Stimulated activated CD8-positive, alpha-beta memory T cell treated with anti-CD3 and anti-CD28 coated beads, Interleukin-2, amount 100 ng/mL, for 1 hour (primary cell): ENCODE measurements around the gene CEP350.
A peak's percentile ranks its signal among the peaks of the same experiment; 100 is the strongest.
"Not testable (repeated sequence)": the region's sequence is repeated elsewhere in the genome, so short reads cannot be mapped to it uniquely, and the experiment has no call there.

Experiments used
- DNase-seq, 2 donors: peaks; one replicate each; pipeline ENCODE4 v3.0.0-alpha.2; 2020; ENCODE audit warnings: low read depth in 2 of 2

The CEP350 gene

GRCh38 chr1:179950651-179951050 is 4.0 kb upstream of the CEP350 start:
- DNase-seq, result no peak

DNA sequence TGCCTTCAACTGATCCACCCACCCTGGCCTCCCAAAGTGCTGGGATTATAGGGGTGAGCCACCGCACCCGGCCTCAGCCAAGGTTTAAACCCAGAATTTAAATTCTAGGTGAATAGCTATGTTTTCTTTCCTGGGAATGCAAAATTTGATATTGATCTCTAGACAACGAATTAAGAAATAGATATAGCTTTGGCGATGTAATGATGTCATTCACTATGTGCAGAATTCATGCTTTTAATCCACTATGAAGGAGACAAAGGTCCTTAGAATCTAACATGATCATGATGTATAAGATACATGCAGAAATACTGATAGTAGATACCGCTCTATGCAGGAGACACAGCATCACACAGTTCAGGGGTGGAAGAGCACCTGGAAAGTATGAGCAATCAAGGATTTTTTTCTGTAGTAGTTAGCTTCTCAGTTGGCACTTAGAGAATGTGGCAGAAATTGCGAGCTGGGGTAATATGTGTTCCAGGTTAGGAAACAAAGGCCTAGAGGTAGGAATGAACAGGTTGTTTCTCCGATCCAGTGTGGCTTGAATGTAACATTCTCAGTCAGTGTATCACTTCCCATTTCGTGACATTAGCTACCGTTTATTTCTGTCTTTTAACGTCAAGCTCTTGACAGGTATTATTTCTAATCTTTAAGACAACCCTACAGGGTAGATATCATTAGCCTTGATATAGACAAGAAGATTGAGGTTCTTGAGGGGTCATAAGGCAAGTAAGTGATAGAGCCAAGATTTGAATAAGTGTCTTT is 3.0 kb upstream of the CEP350 start:
- DNase-seq, result no peak

DNA sequence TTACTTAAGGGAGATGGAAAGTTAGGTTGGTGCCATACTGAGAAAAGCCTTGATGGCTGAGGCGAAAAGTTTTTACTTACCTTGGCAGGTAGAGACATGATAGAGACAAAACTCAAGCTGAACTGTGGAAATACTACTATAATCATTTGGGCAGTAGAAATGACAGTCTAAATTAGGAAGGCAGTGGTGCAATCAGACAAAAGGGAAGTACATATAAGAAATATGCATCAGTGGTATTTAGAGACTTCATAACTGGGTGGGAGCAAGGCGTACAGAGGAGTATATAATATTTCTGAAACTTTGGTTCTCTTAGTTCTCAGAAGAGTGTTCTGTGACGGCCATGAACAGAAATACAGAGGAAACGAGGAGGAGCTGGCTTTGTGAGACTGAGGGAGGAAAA is 2.4 kb upstream of the CEP350 start:
- no peak for DNase-seq

- DNase-seq, result peak in 1 of 2 donors; percentile 8
Measured at GRCh38 chr1:179953974-179954492, 577 bp upstream of the CEP350 start.

DNA sequence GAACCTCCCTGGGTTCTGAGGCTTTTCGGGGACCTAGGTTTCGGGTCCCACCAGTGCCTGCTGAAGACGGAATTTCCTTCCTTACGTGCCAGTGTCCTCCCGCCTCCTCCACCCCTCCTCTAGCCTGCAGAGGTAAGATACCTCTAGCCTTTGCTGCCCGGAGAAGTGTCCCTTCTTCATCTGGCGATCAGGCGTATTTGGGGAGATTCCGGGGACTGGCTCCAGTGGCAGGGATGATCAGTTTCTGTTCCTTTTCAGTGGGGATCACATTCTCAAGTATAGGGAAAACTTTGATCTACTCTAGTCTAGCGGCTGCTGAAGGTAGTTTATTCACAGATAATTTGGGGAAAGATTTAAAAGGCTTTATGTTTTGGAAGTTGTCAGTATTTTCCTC is 674 bp downstream of the CEP350 start:
- no peak for DNase-seq

GRCh38 chr1:179955731-179956130 is 1.1 kb downstream of the CEP350 start:
- DNase-seq, result no peak

- DNase-seq, result no peak
Measured at GRCh38 chr1:179958359-179958758, 3.7 kb downstream of the CEP350 start.

DNA sequence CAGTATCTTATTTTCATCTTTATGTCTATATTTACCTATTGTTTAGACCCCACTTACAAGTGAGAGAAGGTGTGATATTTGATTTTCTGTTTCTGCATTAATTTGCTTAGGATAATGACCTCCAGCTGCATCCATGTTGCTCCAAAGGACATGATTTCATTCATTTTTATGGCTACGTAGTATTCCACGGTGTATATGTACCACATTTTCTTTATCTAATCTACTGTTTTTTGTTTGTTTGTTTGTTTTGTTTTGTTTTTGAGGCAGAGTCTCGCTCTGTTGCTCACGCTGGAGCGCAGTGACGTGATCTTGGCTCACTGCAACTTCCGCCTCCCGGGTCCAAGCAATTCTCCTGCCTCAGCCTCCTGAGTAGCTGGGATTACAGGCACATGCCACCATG is 7.6 kb downstream of the CEP350 start:
- not testable (repeated sequence) for DNase-seq

DNA sequence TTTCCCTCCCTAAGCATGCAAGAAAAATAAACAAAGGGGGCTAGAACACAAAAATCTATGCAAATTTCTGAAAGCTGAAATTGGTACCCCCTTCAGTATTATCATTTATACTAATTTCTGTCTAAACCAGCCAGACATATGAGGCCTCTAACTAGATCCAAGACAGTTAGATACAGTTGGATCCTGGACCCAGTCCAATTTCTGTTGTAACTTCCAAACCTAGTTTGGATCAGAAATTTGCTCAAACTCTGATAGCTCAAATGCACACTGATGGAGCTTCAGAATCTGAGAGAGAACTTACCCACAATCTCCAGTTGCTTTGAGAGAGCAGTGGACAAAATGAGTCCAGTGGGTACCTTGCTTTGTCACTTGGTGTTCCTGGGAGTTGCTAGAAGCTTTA is 11.9 kb downstream of the CEP350 start:
- no peak for DNase-seq

GRCh38 chr1:179968284-179968993 is 13.8 kb downstream of the CEP350 start:
- no peak for DNase-seq

- DNase-seq, result no peak
Measured at GRCh38 chr1:179968994-179969919, 14.6 kb downstream of the CEP350 start.

GRCh38 chr1:179969962-179970361 is 15.4 kb downstream of the CEP350 start:
- DNase-seq, result no peak

DNA sequence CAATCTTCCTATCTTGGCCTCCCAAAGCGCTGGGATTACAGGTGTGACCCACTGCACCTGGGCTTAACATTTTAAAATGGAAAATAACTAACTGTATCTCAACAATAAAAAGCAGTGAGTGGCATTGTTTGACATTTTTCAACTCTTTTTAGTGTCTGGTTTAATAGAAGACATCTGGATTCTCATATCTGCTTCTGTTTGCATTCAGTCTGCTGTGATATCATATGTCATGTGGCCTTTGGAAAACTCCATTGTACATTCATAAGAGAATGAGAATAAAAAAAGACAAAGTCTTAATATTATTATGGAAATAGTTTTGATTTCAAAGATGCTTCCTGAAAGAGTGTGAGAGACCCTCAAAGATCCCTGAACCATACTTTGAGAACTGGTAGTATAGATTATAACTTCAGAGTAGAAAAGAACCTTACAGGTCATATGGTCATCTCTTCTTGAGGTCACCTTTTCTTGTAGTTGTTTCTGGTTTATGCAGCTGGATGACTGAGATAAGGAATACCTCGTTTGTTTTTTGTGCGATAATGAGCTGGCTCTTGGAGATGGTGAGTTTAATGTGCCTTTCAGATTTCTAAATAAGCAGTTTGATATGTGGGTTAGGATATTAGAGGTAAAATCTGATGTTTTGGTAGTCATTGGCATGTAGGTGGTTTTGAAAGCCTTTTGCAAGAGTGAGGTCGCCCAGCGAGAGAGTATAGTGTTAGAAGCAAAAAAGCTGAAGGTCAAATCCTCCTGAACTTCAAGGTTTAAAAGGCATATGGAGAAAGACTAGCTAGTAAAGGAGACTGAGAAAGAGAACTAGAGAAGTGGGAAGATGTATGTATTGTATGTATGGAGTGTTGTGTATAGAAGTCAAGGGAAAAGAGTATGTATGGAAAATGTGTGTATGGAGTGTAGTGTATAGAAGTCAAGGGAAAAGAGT is 17.2 kb downstream of the CEP350 start:
- no peak for DNase-seq

GRCh38 chr1:179973198-179974110 is 18.8 kb downstream of the CEP350 start:
- no peak for DNase-seq

DNA sequence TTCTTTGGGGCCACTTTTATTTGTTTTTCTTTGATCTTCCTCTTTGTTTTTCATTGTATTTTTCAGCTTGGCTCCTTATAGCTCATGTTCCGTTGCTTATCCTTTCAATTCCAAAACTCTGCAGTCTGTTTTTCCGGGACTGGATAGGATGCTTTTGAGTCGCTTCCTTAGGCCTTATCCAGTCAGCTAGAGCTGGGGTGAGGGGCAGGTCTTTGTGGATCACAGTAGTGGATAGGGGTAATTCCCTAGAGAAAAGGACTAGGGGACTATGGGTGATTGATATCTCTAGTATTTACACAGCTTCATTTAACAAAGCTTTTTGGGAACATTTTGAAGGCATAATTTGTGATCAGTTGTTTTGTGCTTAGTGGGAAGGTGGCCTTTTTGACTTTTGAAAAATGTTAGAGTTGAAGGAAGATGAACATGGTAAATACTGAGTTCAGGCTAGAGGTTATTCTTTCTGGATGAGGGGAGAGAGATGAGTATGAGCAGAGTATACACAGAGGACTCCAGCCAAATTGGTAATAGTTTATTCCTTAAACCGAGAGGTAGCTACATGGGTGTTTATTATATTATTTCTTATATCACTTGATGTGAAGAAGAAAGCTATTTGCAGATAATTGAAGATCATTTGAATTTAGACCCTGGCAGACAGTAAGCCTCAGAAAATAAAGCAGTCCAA is 22.5 kb downstream of the CEP350 start:
- no peak for DNase-seq

DNA sequence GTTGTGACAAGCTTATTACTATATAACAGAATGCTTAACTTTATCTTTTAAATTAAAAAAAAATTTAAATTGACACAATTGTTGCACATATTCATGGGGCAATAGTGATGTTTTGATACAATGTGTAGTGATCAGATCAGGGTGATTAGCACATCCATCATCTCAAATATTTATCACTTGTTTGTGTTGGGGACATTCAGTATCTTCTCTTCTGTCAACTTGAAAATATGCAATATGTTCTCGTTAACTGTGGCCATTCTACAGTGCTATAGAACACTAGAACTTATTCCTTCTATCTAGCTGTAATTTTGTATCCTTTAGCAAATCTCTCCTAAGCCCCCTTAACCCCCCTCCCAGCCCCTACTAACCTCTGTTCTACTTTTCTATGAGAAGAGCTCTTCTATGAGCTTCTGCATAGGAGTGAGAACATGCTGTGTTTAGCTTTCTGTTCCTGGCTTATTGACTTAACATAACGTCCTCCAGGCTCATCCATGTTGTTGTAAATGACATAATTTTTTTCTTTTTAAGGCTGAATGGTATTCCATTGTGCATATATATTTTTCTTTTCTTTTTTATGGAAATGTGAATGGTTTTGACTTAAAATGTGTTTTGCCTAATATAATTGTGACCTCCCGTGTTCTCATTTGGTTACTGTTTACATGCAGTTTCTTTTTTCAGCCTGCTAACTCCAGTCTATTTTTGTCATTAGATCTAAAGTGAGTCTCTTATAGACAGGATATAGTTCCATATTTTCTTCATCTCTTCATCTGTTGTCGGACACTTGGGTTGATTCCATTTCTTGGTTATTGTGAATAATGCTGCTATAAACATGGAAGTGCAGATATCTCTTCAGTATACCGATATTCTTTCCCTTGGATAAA is 23.8 kb downstream of the CEP350 start:
- DNase-seq, result no peak

- no peak for DNase-seq
Measured at GRCh38 chr1:179984101-179984500, 29.5 kb downstream of the CEP350 start.

- no peak for DNase-seq
Measured at GRCh38 chr1:179984942-179985341, 30.3 kb downstream of the CEP350 start.
